Measurements from ENCODE around the gene PRKG1.
"Not testable (repeated sequence)": the region's sequence is repeated elsewhere in the genome, so short reads cannot be mapped to it uniquely, and the experiment has no call there.

The PRKG1 gene

DNA sequence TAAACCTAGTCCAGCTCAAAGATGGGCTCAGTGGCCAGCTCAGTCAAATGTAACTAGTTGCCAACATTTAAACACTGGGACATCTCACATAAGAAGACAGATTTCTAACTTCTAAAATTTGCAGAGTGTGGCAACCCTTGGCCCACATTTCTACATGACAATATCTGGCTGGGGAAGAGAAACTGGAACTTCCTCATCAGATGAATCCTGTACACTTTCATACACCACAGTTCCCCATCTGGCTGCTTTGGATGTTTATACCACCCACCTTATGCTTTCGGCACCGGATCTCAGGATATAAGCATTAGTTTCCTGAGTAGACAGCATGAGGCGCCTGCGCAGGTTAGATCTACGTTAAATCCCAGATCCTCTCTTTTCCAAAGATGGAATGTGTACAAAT lies 199.3 kb downstream of the PRKG1 start:
- TF ChIP-seq, protein P1, sequence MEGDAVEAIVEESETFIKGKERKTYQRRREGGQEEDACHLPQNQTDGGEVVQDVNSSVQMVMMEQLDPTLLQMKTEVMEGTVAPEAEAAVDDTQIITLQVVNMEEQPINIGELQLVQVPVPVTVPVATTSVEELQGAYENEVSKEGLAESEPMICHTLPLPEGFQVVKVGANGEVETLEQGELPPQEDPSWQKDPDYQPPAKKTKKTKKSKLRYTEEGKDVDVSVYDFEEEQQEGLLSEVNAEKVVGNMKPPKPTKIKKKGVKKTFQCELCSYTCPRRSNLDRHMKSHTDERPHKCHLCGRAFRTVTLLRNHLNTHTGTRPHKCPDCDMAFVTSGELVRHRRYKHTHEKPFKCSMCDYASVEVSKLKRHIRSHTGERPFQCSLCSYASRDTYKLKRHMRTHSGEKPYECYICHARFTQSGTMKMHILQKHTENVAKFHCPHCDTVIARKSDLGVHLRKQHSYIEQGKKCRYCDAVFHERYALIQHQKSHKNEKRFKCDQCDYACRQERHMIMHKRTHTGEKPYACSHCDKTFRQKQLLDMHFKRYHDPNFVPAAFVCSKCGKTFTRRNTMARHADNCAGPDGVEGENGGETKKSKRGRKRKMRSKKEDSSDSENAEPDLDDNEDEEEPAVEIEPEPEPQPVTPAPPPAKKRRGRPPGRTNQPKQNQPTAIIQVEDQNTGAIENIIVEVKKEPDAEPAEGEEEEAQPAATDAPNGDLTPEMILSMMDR (IDR thresholded peaks at IDR 0.05; ENCODE audit: borderline replicate concordance, extremely low read depth, low read length, poor library complexity, severe bottlenecking), result no peak
- no peak for TF ChIP-seq EZH2 (IDR thresholded peaks at IDR 0.05; ENCODE audit: borderline replicate concordance, low read depth, low read length, severe bottlenecking)
- Histone ChIP-seq H4K20me1 (ENCODE audit: insufficient read depth, low read length) (no peaks in the 10 kb centered on the region), H3K9ac (ENCODE audit: low read depth, low read length) (no peak overlapping the region), H3K27ac (ENCODE audit: low read length) (no peak overlapping the region), H3K4me2 (ENCODE audit: insufficient read depth, low read length) (no peak overlapping the region), H3K36me3 (ENCODE audit: insufficient read depth, low read length) (no peaks in the 10 kb centered on the region), H2AFZ (ENCODE audit: low read depth, low read length) (no peak overlapping the region), H3K4me3 (ENCODE audit: low read depth in 1 of 2, low read length in 2 of 2) (no peak overlapping the region), H3K9me3 (ENCODE audit: insufficient read depth, low read length, severe bottlenecking) (no peaks in the 10 kb centered on the region), H3K27me3 (ENCODE audit: insufficient read depth, low read length, poor library complexity) (no peaks in the 10 kb centered on the region), H3K79me2 (ENCODE audit: insufficient read depth, low read length) (no peaks in the 10 kb centered on the region), H3K4me1 (ENCODE audit: insufficient read depth, low read length) (no peaks in the 10 kb centered on the region)
- ATAC-seq (ENCODE audit: insufficient read depth, low read depth) (no peak), DNase-seq (no peak)

DNA sequence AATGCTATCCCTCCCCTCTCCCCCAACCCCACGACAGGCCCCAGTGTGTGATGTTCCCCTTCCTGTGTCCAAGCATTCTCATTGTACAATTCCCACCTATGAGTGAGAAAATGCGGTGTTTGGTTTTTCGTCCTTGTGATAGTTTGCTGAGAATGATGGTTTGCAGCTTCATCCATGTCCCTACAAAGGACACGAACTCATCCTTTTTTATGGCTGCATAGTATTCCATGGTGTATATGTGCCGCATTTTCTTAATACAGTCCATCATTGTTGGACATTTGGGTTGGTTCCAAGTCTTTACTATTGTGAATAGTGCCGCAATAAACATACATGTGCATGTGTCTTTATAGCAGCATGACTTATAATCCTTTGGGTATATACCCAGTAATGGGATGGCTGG lies 201.8 kb downstream of the PRKG1 start:
- not testable (repeated sequence) for H3K27me3 ChIP-seq (ENCODE audit: insufficient read depth, low read length, poor library complexity); H3K9ac ChIP-seq (ENCODE audit: low read depth, low read length); H4K20me1 ChIP-seq (ENCODE audit: insufficient read depth, low read length); H3K36me3 ChIP-seq (ENCODE audit: insufficient read depth, low read length); H3K4me1 ChIP-seq (ENCODE audit: insufficient read depth, low read length); DNase-seq; H2AFZ ChIP-seq (ENCODE audit: low read depth, low read length); H3K4me2 ChIP-seq (ENCODE audit: insufficient read depth, low read length); H3K79me2 ChIP-seq (ENCODE audit: insufficient read depth, low read length); H3K4me3 ChIP-seq (ENCODE audit: low read depth in 1 of 2, low read length in 2 of 2); H3K27ac ChIP-seq (ENCODE audit: low read length); H3K9me3 ChIP-seq (ENCODE audit: insufficient read depth, low read length, severe bottlenecking); ATAC-seq (ENCODE audit: insufficient read depth, low read depth)

DNA sequence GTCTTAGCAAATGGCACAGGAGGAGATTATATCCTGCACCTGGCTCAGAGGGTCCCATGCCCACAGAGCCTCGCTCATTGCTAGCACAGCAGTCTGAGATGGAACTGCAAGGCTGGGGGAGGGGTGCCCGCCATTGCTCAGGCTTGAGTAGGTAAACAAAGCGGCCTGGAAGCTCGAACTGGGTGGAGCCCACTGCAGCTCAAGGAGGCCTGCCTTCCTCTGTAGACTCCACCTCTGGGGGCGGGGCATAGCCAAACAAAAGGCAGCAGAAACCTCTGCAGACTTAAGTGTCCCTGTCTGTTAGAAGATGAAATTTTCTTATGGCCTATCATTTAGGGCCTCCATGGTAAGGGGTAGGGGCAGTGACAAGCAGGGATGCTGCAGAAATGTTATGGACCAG lies 207.1 kb downstream of the PRKG1 start:
- not testable (repeated sequence) for DNase-seq; H3K27me3 ChIP-seq (ENCODE audit: insufficient read depth, low read length, poor library complexity); H3K4me1 ChIP-seq (ENCODE audit: insufficient read depth, low read length); H4K20me1 ChIP-seq (ENCODE audit: insufficient read depth, low read length); H3K36me3 ChIP-seq (ENCODE audit: insufficient read depth, low read length); H3K9me3 ChIP-seq (ENCODE audit: insufficient read depth, low read length, severe bottlenecking); H3K27ac ChIP-seq (ENCODE audit: low read length); H2AFZ ChIP-seq (ENCODE audit: low read depth, low read length); H3K4me2 ChIP-seq (ENCODE audit: insufficient read depth, low read length); H3K9ac ChIP-seq (ENCODE audit: low read depth, low read length); H3K4me3 ChIP-seq (ENCODE audit: low read depth in 1 of 2, low read length in 2 of 2); H3K79me2 ChIP-seq (ENCODE audit: insufficient read depth, low read length); ATAC-seq (ENCODE audit: insufficient read depth, low read depth)

DNA sequence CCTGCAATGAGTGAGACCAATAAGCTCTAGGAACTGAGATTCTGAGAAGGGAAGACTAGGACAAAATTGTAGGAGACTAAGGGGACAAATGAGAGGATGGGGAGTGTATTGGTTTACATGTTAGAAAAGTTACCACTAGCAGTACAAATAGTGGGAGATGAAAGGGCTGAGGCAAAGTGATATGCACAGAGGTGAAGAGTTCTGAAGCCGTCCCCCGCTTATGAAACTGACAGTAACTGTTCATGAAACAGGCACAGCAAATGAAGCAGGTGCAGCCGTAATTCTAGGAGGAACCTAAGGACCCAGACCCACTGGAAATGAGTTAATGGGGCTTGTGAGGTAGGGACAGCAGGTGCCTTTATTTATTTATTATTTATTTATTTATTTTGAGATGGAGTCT lies 211.3 kb downstream of the PRKG1 start:
- no peaks in the 10 kb centered on the region for H3K27me3 ChIP-seq (ENCODE audit: insufficient read depth, low read length, poor library complexity)
- H3K4me2 ChIP-seq (ENCODE audit: insufficient read depth, low read length), result no peak overlapping the region
- no peak overlapping the region for H3K27ac ChIP-seq (ENCODE audit: low read length)
- no peaks in the 10 kb centered on the region for H3K79me2 ChIP-seq (ENCODE audit: insufficient read depth, low read length)
- H3K4me3 ChIP-seq (ENCODE audit: low read depth in 1 of 2, low read length in 2 of 2), result no peak overlapping the region
- DNase-seq, result no peak
- no peak for TF ChIP-seq EZH2 (IDR thresholded peaks at IDR 0.05; ENCODE audit: borderline replicate concordance, low read depth, low read length, severe bottlenecking)
- TF ChIP-seq, protein P1 (IDR thresholded peaks at IDR 0.05; ENCODE audit: borderline replicate concordance, extremely low read depth, low read length, poor library complexity, severe bottlenecking), result no peak
- no peak overlapping the region for H3K9ac ChIP-seq (ENCODE audit: low read depth, low read length)
- no peaks in the 10 kb centered on the region for H3K4me1 ChIP-seq (ENCODE audit: insufficient read depth, low read length)
- no peak overlapping the region for H2AFZ ChIP-seq (ENCODE audit: low read depth, low read length)
- no peaks in the 10 kb centered on the region for H4K20me1 ChIP-seq (ENCODE audit: insufficient read depth, low read length)
- no peak for ATAC-seq (ENCODE audit: insufficient read depth, low read depth)
- H3K36me3 ChIP-seq (ENCODE audit: insufficient read depth, low read length), result no peaks in the 10 kb centered on the region
- no peaks in the 10 kb centered on the region for H3K9me3 ChIP-seq (ENCODE audit: insufficient read depth, low read length, severe bottlenecking)
